GM12878 (cell line): Measurements from ENCODE around the gene TBL1XR1. TPM values are rescaled to one million over a fixed set of nuclear protein-coding genes. Genes with fewer than 3 reads are reported as not detected.

ENCODE experiments used
- ATAC-seq: fragments of 200-7000 bp; cut with Tn5 transposase; 3 replicates; pipeline ENCODE4 v1.9.1; 2020; ENCODE audit warnings: mild to moderate bottlenecking, moderate library complexity
- BruUV-seq: library from RNA; stranded (reverse); fragments of 400-500 nt; replicated peaks from 2 replicates; lab custom pipeline; 2021; lab: Mats Ljungman, UMichigan
- CTCF ChIA-PET: fragments of 300-600 bp; sonication (Branson Sonifier 250); formaldehyde crosslinking; extraction: SDS; loops from one replicate; lab custom pipeline; 2021; ENCODE audit warnings: inconsistent platforms; lab: Yijun Ruan, JAX
- POLR2A ChIA-PET: fragments of 350-600 bp; formaldehyde crosslinking; extraction: SDS; loops from one replicate; lab custom pipeline; 2021; ENCODE audit warnings: inconsistent platforms; lab: Charles Lee
- RAD21 ChIA-PET: fragments of 300-600 bp; sonication (Branson Sonifier 250); formaldehyde crosslinking; loops from one replicate; lab custom pipeline; 2023; ENCODE audit warnings: antibody characterized with exemption; ENCODE audit not compliant: unreplicated experiment; lab: Charles Lee
- SMC1A ChIA-PET: fragments of 300-600 bp; sonication (Branson Sonifier 250); formaldehyde crosslinking; loops from one replicate; lab custom pipeline; 2023; ENCODE audit not compliant: unreplicated experiment, uncharacterized antibody; lab: Charles Lee
- DNase-seq: peaks from one replicate; pipeline ENCODE4 v3.0.0-alpha.2; 2011; ENCODE audit warnings: low read depth, low spot score
- FAIRE-seq: peaks from 3 replicates; lab custom pipeline; 2011; peaks lifted over from hg19 to GRCh38; lab: Jason Lieb, UNC
- H2AFZ ChIP-seq: 2 replicates; pipeline ENCODE4 v1.6.0; 2011; ENCODE audit warnings: low read depth, low read length, control low read depth; ENCODE audit not compliant: control insufficient read depth
- H3K27ac ChIP-seq: 2 replicates; pipeline ENCODE4 v1.5.1; 2011; ENCODE audit warnings: control low read depth; ENCODE audit not compliant: control insufficient read depth, insufficient read depth
- H3K27me3 ChIP-seq, 2 experiments: replicated peaks in 1 of 2; 2 replicates each; pipeline versions ENCODE4 v1.6.0 to v1.6.1; 2011; ENCODE audit warnings: low read length in 1 of 2; ENCODE audit not compliant: control insufficient read depth in 2 of 2, insufficient read depth in 2 of 2
- H3K36me3 ChIP-seq, 2 experiments: 2 replicates each; pipeline ENCODE4 v1.5.1; 2011; ENCODE audit warnings: low read length in 1 of 2; ENCODE audit not compliant: control insufficient read depth in 2 of 2, insufficient read depth in 2 of 2
- H3K4me1 ChIP-seq: 2 replicates; pipeline ENCODE4 v1.6.1; 2011; ENCODE audit warnings: mild to moderate bottlenecking, low read length, moderate library complexity, mixed read lengths; ENCODE audit not compliant: control insufficient read depth, insufficient read depth
- H3K4me2 ChIP-seq: 2 replicates; pipeline ENCODE4 v1.6.0; 2011; ENCODE audit warnings: control low read depth; ENCODE audit not compliant: control insufficient read depth, insufficient read depth
- H3K4me3 ChIP-seq: fragments of 200-600 bp; sonication (generic); 2 replicates; pipeline ENCODE4 v1.5.1; 2016
- H3K79me2 ChIP-seq: 2 replicates; pipeline ENCODE4 v1.6.0; 2011; ENCODE audit warnings: low read length; ENCODE audit not compliant: control insufficient read depth, insufficient read depth
- H3K9ac ChIP-seq: 2 replicates; pipeline ENCODE4 v1.8.0; 2011; ENCODE audit warnings: low read length, control low read depth, mixed read lengths; ENCODE audit not compliant: control insufficient read depth, insufficient read depth
- H3K9me3 ChIP-seq: replicated peaks from 3 replicates; pipeline ENCODE4 v1.5.1; 2011; ENCODE audit warnings: mild to moderate bottlenecking, low read length; ENCODE audit not compliant: control insufficient read depth, insufficient read depth
- H4K20me1 ChIP-seq: 2 replicates; pipeline ENCODE4 v1.6.0; 2011; ENCODE audit not compliant: control insufficient read depth, insufficient read depth
- BACH1 ChIP-seq: fragments of 450-650 bp; IDR thresholded peaks from 2 replicates; pipeline ENCODE4 v1.6.1; 2017; ENCODE audit warnings: mild to moderate bottlenecking, borderline replicate concordance
- CREM ChIP-seq: IDR thresholded peaks from 2 replicates; pipeline ENCODE4 v1.6.1; 2014; ENCODE audit warnings: antibody characterized with exemption, low read depth
- KAT2A ChIP-seq: conservative IDR thresholded peaks from 2 replicates; pipeline ENCODE4 v1.6.1; 2011; ENCODE audit warnings: low read depth, low read length; ENCODE audit not compliant: control insufficient read depth
- NFXL1 ChIP-seq: fragments of 450-650 bp; IDR thresholded peaks from 2 replicates; pipeline ENCODE4 v1.6.1; 2017; ENCODE audit warnings: antibody characterized with exemption, mild to moderate bottlenecking, borderline replicate concordance
- NR2F1 ChIP-seq: fragments of 450-650 bp; conservative IDR thresholded peaks from 2 replicates; pipeline ENCODE4 v1.6.1; 2017; ENCODE audit warnings: mild to moderate bottlenecking
- RCOR1 ChIP-seq: conservative IDR thresholded peaks from 2 replicates; pipeline ENCODE4 v1.6.1; 2012; ENCODE audit warnings: low read depth, low read length, improper control_type of control experiment
- SUZ12 ChIP-seq: fragments of 200-600 bp; sonication (generic); IDR thresholded peaks from one replicate; pipeline ENCODE4 v1.6.1; 2018; ENCODE audit warnings: antibody characterized with exemption, mild to moderate bottlenecking; ENCODE audit not compliant: unreplicated experiment
- TCF12 ChIP-seq: IDR thresholded peaks from 2 replicates; pipeline ENCODE4 v1.6.1; 2011; ENCODE audit warnings: low read depth, mild to moderate bottlenecking, low read length
- TCF3 ChIP-seq: IDR thresholded peaks from 2 replicates; pipeline ENCODE4 v1.6.1; 2012; ENCODE audit warnings: low read depth, mild to moderate bottlenecking, low read length, borderline replicate concordance; ENCODE audit not compliant: insufficient read depth
- ZBED1 ChIP-seq: IDR thresholded peaks from 2 replicates; pipeline ENCODE4 v1.6.1; 2016; ENCODE audit warnings: borderline replicate concordance
- ZNF217 ChIP-seq: fragments of 450-650 bp; IDR thresholded peaks from 2 replicates; pipeline ENCODE4 v1.6.1; 2017; ENCODE audit warnings: antibody characterized with exemption, mild to moderate bottlenecking
- WGBS: methylation state at CpG from one replicate; pipeline ENCODE4 v1.1.6; 2016; ENCODE audit warnings: low lambda C conversion rate; ENCODE audit not compliant: insufficient replicate concordance, insufficient coverage; ENCODE audit errors: missing lambda C conversion rate; 5-methylcytosine and 5-hydroxymethylcytosine counted together
- in situ Hi-C: fragments of 300-500 bp; cut with MboI; formaldehyde crosslinking; loops from 9 replicates; pipeline ENCODE4 v1.14.3; 2018; ENCODE audit warnings: mixed read lengths
- intact Hi-C: fragments of 100-400 bp; cut with micrococcal nuclease; formaldehyde crosslinking; loops from one replicate; pipeline ENCODE4 v1.14.2; 2022; ENCODE audit not compliant: unreplicated experiment
- polyA plus RNA-seq, 11 experiments: library from polyadenylated mRNA; depleted of rRNA in 4 of 11; unstranded in 6 of 11; stranded (reverse) in 5 of 11; fragments of >200 nt; fragmentation: Nextera tagmentation in 4 of 11; fragmentation: Illumina TruSeq in 1 of 11; extraction: Ambion mirVana in 4 of 11; extraction: Trizol in 1 of 11; gene quantifications; 1 replicate in 1 of 11; 2 replicates in 10 of 11; pipeline versions ENCODE4 v1.2.1 to v1.2.3, GENCODE V29; 2011 to 2016; ENCODE audit warnings: inconsistent platforms in 2 of 11, missing spikeins in 2 of 11, low read depth in 1 of 11
- total RNA-seq, 4 experiments: library from RNA; depleted of rRNA in 3 of 4; stranded (reverse); fragments of >200 nt in 3 of 4; fragmentation: Illumina TruSeq in 1 of 4; extraction: Trizol in 1 of 4; gene quantifications; 2 replicates each; pipeline versions ENCODE4 v1.2.1 to v1.2.3, GENCODE V29; 2013 to 2021
- TF ChIP-seq, protein P1 (sequence below): fragments of 450-650 bp; IDR thresholded peaks from 2 replicates; pipeline ENCODE4 v1.6.1; 2016; ENCODE audit warnings: mild to moderate bottlenecking
- TF ChIP-seq, protein P2 (sequence below): IDR thresholded peaks from 2 replicates; pipeline ENCODE4 v1.6.1; 2011; ENCODE audit warnings: mild to moderate bottlenecking, low read depth, low read length, moderate library complexity; ENCODE audit not compliant: insufficient replicate concordance

Gene TBL1XR1
- total and polyA plus RNA-seq, 10 of the 15 experiments (the other 5 are each of a cell fraction or from before 2014, with no cell fraction given) = 13.0 to 115 (median 60.4) TPM

DNA sequence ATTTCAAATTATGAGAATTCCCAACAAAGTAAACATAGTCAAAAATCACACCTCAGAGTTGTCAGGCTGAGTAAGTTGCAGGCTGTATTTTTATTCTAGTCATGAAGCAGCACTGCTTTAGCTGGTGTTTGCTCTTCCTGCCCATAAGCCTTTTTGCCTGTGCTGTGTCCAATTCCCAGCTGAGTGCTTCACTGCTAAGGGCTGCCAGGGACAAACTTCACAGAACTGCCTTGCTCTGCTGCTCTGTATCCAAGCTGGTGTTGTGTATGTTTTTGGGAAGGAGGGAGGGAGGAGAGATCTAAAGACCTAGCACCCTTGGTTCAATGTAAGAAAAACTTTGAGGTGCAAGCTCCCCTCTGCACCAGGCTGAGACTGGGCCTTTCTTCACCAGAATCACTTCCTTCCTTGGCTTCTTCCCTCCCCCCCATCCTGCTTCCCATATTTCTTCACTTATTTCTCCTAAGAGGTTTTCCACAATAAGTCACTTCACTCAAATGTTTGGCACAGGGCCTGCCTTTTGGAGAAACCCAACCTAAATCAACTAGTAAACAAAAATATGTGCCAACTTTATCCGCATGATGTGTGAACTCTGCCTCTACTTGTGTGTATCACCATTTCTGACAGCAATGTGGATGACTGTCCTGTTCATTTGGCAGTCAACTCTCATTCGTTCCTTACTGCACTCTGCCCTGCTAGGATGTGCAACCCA is 156.1 kb downstream of the TBL1XR1 start:
- Histone ChIP-seq H2AFZ (no peak overlapping the region), H3K4me2 (no peak overlapping the region), H4K20me1 (no peaks in the 10 kb centered on the region), H3K27me3 (no peaks in the 10 kb centered on the region), H3K36me3 (peaks cover 6 to 32% of the 10 kb centered on the region in 2 experiments), H3K79me2 (no peaks in the 10 kb centered on the region), H3K9me3 (peaks cover 3% of the 10 kb centered on the region; the same call in 2 of the 3 replicates), H3K9ac (no peak overlapping the region), H3K27ac (no peak overlapping the region), H3K4me1 (no peaks in the 10 kb centered on the region), H3K4me3 (no peak overlapping the region)
- FAIRE-seq = no peak
- ChIA-PET SMC1A (interaction anchor here (1.3 kb wide), 1 partner anchor 104 kb away, joined by 3 read pairs; no protein-coding TSS in a partner anchor), CTCF (no interaction called here), POLR2A (no interaction called here), RAD21 (no interaction called here)
- 97% methylated on average over 2 of the region's 2 CpGs for WGBS
- in situ Hi-C loops (no loop called here), intact Hi-C loops (no loop called here)
- no peak for DNase-seq
- no peak for TF ChIP-seq TCF12
- no TSS peak for BruUV-seq
- peak; percentile 30; the same call in 2 of the 3 replicates for ATAC-seq

DNA sequence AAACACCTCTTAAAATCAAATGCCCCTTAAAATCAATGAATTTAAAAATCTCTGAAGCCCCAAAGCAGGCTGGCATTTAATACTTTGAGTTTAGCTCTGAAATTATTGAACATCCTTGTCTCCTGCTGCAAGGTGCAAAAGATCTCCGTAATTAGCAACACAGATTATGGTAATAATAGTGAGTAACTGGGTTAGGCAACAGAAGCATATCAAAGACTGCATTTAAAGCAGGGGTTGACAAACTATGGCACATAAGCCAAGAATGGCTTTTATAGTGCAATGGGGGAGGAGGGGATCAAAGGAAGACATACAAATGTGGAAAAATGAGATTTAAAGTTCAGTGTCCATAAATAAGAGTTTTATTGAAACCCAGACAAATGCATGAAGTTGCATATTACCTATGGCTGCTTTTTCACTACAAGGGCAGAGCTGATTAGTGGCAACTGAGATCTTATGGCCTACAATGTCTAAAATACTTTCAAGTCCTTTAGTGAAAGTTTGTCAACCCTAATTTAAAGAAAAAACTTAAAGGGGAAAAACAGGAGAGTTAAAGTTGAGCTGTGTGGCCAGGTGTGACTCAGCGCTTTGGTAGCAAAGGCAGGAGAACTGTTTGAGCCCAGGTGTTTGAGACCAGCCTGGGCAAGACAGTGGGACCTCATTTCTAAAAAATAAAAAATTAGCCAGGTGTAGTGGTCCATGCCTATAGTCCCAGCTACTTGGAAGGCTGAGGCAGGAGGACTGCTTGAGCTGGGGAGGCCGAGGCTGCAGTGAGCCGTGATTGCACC is 157.6 kb downstream of the TBL1XR1 start:
- Histone ChIP-seq H3K79me2 (no peaks in the 10 kb centered on the region), H4K20me1 (no peaks in the 10 kb centered on the region), H3K4me3 (no peak overlapping the region), H3K4me2 (no peak overlapping the region), H3K27me3 (no peaks in the 10 kb centered on the region), H3K9me3 (peaks cover 3% of the 10 kb centered on the region; the same call in 2 of the 3 replicates), H3K27ac (no peak overlapping the region), H2AFZ (no peak overlapping the region), H3K4me1 (no peaks in the 10 kb centered on the region), H3K36me3 (peaks cover 6 to 20% of the 10 kb centered on the region in 2 experiments), H3K9ac (no peak overlapping the region)
- intact Hi-C loops (no loop called here), in situ Hi-C loops (no loop called here)
- DNase-seq (no peak), FAIRE-seq (no peak), ATAC-seq (no peak)
- ChIA-PET RAD21 (no interaction called here), CTCF (no interaction called here), SMC1A (interaction anchor here (1.0 to 1.3 kb wide), 3 partner anchors 11 to 164 kb away, joined by 3 read pairs; no protein-coding TSS in a partner anchor), POLR2A (no interaction called here)
- no TSS peak for BruUV-seq
- 96% methylated on average over 4 of the region's 4 CpGs for whole genome bisulfite sequencing
- no peak for TF ChIP-seq ZBED1
- TF ChIP-seq, protein P1, sequence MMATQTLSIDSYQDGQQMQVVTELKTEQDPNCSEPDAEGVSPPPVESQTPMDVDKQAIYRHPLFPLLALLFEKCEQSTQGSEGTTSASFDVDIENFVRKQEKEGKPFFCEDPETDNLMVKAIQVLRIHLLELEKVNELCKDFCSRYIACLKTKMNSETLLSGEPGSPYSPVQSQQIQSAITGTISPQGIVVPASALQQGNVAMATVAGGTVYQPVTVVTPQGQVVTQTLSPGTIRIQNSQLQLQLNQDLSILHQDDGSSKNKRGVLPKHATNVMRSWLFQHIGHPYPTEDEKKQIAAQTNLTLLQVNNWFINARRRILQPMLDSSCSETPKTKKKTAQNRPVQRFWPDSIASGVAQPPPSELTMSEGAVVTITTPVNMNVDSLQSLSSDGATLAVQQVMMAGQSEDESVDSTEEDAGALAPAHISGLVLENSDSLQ = no peak
- no peak for TF ChIP-seq BACH1
- TF ChIP-seq, protein P2, sequence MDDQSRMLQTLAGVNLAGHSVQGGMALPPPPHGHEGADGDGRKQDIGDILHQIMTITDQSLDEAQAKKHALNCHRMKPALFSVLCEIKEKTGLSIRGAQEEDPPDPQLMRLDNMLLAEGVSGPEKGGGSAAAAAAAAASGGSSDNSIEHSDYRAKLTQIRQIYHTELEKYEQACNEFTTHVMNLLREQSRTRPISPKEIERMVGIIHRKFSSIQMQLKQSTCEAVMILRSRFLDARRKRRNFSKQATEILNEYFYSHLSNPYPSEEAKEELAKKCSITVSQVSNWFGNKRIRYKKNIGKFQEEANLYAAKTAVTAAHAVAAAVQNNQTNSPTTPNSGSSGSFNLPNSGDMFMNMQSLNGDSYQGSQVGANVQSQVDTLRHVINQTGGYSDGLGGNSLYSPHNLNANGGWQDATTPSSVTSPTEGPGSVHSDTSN = no peak
- no peak for TF ChIP-seq NR2F1
- TF ChIP-seq TCF3 = no peak
- TF ChIP-seq KAT2A = no peak
- TF ChIP-seq NFXL1 = no peak
- TF ChIP-seq RCOR1 = no peak
- no peak for TF ChIP-seq CREM
- TF ChIP-seq ZNF217 = no peak
- no peak for TF ChIP-seq SUZ12
